Measurements from ENCODE around the gene MDFI. TPM values are rescaled to one million over a fixed set of nuclear protein-coding genes. Genes with fewer than 3 reads are reported as not detected.

The MDFI gene
- total RNA-seq, 1 donor from 2014 or later, result 48.3 TPM

DNA sequence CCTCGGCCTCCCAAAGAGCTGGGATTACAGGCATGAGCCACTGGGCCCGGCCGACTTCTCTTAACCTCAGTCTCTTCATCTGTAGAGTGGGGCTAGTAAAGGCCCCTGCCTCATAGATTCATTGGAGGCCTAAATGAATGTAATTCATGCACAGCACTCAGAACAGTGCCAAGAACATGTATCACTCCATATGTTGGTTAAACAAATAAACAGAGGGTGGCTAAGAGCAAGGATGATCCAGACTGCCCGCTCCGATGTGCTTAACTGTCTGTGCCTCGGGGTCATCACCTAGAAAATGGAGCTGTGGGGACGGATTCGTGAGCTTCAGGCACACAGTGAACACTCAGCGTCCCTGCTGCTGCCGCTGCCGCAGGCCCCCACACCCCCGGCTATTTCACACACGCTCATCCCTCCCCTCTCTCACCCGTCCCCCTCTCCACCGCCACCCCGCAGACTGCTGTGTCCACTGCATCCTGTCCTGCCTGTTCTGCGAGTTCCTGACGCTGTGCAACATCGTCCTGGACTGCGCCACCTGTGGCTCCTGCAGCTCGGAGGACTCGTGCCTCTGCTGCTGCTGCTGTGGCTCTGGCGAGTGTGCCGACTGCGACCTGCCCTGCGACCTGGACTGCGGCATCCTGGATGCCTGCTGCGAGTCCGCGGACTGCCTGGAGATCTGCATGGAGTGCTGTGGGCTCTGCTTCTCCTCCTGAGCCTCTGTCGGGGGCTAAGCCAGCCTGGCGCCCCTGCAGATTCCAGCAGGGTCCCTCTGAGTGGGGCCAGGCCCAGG lies 14.8 kb downstream of the MDFI start:
- H3K27ac Mint-ChIP-seq, result peak overlapping the region; percentile 46
- H3K36me3 Mint-ChIP-seq (ENCODE audit: insufficient read depth), result peaks cover 15% of the 10 kb centered on the region
- TF ChIP-seq, protein P1, sequence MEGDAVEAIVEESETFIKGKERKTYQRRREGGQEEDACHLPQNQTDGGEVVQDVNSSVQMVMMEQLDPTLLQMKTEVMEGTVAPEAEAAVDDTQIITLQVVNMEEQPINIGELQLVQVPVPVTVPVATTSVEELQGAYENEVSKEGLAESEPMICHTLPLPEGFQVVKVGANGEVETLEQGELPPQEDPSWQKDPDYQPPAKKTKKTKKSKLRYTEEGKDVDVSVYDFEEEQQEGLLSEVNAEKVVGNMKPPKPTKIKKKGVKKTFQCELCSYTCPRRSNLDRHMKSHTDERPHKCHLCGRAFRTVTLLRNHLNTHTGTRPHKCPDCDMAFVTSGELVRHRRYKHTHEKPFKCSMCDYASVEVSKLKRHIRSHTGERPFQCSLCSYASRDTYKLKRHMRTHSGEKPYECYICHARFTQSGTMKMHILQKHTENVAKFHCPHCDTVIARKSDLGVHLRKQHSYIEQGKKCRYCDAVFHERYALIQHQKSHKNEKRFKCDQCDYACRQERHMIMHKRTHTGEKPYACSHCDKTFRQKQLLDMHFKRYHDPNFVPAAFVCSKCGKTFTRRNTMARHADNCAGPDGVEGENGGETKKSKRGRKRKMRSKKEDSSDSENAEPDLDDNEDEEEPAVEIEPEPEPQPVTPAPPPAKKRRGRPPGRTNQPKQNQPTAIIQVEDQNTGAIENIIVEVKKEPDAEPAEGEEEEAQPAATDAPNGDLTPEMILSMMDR (IDR thresholded peaks at IDR 0.05; ENCODE audit: unreplicated experiment), result no peak
- no peak overlapping the region for H3K4me3 Mint-ChIP-seq (ENCODE audit: low read depth)
- H3K9me3 Mint-ChIP-seq (ENCODE audit: low read depth), result no peaks in the 10 kb centered on the region
- H3K27me3 Mint-ChIP-seq, result peaks cover 4% of the 10 kb centered on the region
- no peak for DNase-seq (ENCODE audit: low spot score, unreplicated experiment)
- H3K4me1 Mint-ChIP-seq (ENCODE audit: low read depth), result peaks cover 6% of the 10 kb centered on the region

DNA sequence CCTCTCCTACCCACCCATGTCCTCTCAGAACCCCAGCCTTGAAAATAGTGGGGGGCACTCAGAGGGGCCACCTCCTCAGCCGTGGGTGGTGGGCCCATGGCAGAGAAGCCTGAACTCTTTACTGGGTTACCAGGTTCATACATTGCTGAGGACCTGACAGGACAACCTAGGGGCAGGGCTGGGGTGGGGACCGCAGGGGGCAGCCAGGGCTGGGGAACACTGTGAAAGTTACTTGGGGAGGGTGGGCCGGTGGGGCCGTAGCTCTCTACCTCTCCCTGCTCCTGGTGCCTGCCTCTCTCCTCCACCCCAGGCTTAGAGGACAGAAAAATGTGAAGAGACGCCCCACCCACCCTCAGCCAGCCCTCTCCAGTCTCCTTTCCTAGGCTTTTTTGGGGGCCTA lies 15.4 kb downstream of the MDFI start:
- peaks cover 9% of the 10 kb centered on the region for H3K27me3 Mint-ChIP-seq
- TF ChIP-seq, protein P1 (IDR thresholded peaks at IDR 0.05; ENCODE audit: unreplicated experiment), result no peak
- H3K27ac Mint-ChIP-seq, result no peak overlapping the region
- DNase-seq (ENCODE audit: low spot score, unreplicated experiment), result no peak
- peaks cover 6% of the 10 kb centered on the region for H3K4me1 Mint-ChIP-seq (ENCODE audit: low read depth)
- H3K4me3 Mint-ChIP-seq (ENCODE audit: low read depth), result no peak overlapping the region
- peaks cover 13% of the 10 kb centered on the region for H3K36me3 Mint-ChIP-seq (ENCODE audit: insufficient read depth)
- H3K9me3 Mint-ChIP-seq (ENCODE audit: low read depth), result no peaks in the 10 kb centered on the region

DNA sequence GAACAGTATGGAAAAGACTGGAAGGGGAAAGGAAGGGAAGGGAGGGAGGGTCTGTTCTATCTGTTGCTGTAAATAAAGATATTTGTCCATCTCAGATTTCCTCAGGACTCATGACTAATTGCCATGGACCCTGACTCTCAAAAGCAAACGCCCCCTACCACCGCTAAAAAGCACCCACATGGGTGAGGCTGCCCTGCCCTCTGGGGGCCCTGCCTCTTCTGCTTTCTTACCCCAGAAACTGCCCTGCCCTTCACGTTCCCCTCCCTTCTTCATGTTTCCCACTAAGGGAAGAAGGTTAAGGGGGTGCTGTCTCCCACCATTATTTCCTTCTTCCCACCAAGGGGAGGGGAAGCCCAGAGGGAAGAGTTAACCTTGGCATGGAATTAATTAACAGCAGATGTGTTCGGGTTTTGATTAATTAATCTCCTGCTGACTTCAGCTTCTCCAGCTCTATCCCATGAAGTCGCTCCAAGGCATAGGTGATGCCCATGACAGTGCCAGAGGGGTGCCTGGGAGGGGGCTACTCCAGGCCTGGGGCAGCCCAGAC lies 16.0 kb downstream of the MDFI start:
- Mint-ChIP-seq H3K4me3 (ENCODE audit: low read depth) (no peak overlapping the region), H3K9me3 (ENCODE audit: low read depth) (no peaks in the 10 kb centered on the region), H3K27ac (no peak overlapping the region), H3K4me1 (ENCODE audit: low read depth) (peaks cover 6% of the 10 kb centered on the region), H3K36me3 (ENCODE audit: insufficient read depth) (peaks cover 13% of the 10 kb centered on the region), H3K27me3 (peaks cover 12% of the 10 kb centered on the region)
- no peak for DNase-seq (ENCODE audit: low spot score, unreplicated experiment)
- TF ChIP-seq, protein P1 (IDR thresholded peaks at IDR 0.05; ENCODE audit: unreplicated experiment), result no peak

DNA sequence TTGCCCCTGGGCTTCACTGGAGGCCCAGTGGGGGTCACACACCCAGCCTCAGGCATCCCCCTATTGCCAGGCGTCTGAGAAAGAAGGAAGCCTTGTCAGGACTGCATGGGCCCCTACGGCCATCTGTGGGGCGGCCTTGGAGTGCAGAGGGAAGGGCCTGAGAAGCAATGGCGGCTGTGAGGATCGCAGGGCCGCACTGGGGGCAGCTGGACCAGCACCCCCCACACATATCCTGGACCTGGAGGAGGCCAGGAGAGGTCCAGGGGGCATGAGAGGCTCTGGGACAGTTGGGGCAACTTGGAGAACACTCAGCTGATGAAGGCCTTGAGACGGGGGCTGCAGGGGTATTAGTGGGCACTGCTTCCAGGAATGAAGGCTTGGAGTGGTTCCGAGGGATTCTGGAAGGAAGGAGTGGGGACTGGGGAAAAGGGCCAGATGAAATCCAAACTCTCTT lies 16.5 kb downstream of the MDFI start:
- H3K9me3 Mint-ChIP-seq (ENCODE audit: low read depth), result no peaks in the 10 kb centered on the region
- no peak overlapping the region for H3K4me3 Mint-ChIP-seq (ENCODE audit: low read depth)
- H3K4me1 Mint-ChIP-seq (ENCODE audit: low read depth), result peaks cover 6% of the 10 kb centered on the region
- no peak for DNase-seq (ENCODE audit: low spot score, unreplicated experiment)
- TF ChIP-seq, protein P1 (IDR thresholded peaks at IDR 0.05; ENCODE audit: unreplicated experiment), result no peak
- H3K36me3 Mint-ChIP-seq (ENCODE audit: insufficient read depth), result peaks cover 10% of the 10 kb centered on the region
- H3K27ac Mint-ChIP-seq, result no peak overlapping the region
- peaks cover 12% of the 10 kb centered on the region for H3K27me3 Mint-ChIP-seq

DNA sequence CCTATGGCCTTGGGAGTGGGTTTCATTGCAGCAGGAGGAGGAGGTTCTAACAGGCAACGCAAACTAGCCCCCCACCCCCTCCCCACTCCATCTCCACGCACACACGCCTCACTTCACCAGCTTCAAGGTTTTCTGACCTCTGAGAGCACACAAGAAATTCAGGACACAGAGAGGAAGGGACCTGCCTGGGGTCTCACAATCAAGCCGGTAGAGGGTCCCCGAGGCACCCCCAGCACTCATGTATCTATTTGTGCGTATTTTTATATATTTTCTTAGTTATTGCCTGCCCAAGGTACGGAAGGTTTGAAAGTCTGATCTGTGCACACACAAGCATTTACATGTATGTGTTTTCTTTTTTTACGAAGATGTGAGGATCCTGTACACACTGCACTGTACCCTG lies 16.9 kb downstream of the MDFI start:
- DNase-seq (ENCODE audit: low spot score, unreplicated experiment), result no peak
- Mint-ChIP-seq H3K4me1 (ENCODE audit: low read depth) (peaks cover 6% of the 10 kb centered on the region), H3K9me3 (ENCODE audit: low read depth) (no peaks in the 10 kb centered on the region), H3K36me3 (ENCODE audit: insufficient read depth) (peaks cover 10% of the 10 kb centered on the region), H3K4me3 (ENCODE audit: low read depth) (no peak overlapping the region), H3K27me3 (peaks cover 12% of the 10 kb centered on the region), H3K27ac (no peak overlapping the region)
- TF ChIP-seq, protein P1 (IDR thresholded peaks at IDR 0.05; ENCODE audit: unreplicated experiment), result no peak
